Measurements from ENCODE around the gene FBXO42.
"Not testable (repeated sequence)": the region's sequence is repeated elsewhere in the genome, so short reads cannot be mapped to it uniquely, and the experiment has no call there.

The FBXO42 gene

GRCh38 chr1:16243936-16244649, 108.2 kb downstream of the FBXO42 start:
- DNase-seq (ENCODE audit: low read depth in 3 of 3) = peak; percentile 46 to 53 (median 51)

GRCh38 chr1:16243215-16243610, 109.1 kb downstream of the FBXO42 start:
- no peak for DNase-seq (ENCODE audit: low read depth in 3 of 3)

GRCh38 chr1:16242556-16243214, 109.6 kb downstream of the FBXO42 start:
- DNase-seq (ENCODE audit: low read depth in 3 of 3) = no peak

- no peak for DNase-seq (ENCODE audit: low read depth in 3 of 3)
Observed at GRCh38 chr1:16241221-16241708, 111.0 kb downstream of the FBXO42 start.

- DNase-seq (ENCODE audit: low read depth in 3 of 3) = no peak
Observed at GRCh38 chr1:16239972-16240491, 112.2 kb downstream of the FBXO42 start.

- DNase-seq (ENCODE audit: low read depth in 3 of 3) = no peak
Observed at GRCh38 chr1:16237343-16237830, 114.9 kb downstream of the FBXO42 start.

- peak; percentile 91 to 97 (median 96) for DNase-seq (ENCODE audit: low read depth in 3 of 3)
Observed at GRCh38 chr1:16236511-16237342, 115.6 kb downstream of the FBXO42 start, which contains the start of gene CPLANE2. CPLANE2 (minus strand) TSS chr1:16237183; CDS start chr1:16236742, 441 bp downstream.

GRCh38 chr1:16235944-16236510, 116.3 kb downstream of the FBXO42 start:
- peak in 1 of 3 donors; percentile 34 for DNase-seq (ENCODE audit: low read depth in 3 of 3)

- DNase-seq (ENCODE audit: low read depth in 3 of 3) = no peak
Observed at GRCh38 chr1:16235347-16235746, 116.9 kb downstream of the FBXO42 start.

GRCh38 chr1:16233431-16233830, 118.8 kb downstream of the FBXO42 start:
- DNase-seq (ENCODE audit: low read depth in 3 of 3) = no peak

- no peak for DNase-seq (ENCODE audit: low read depth in 3 of 3)
Observed at GRCh38 chr1:16232316-16232710, 120.0 kb downstream of the FBXO42 start.

- DNase-seq (ENCODE audit: low read depth in 3 of 3) = no peak
Observed at GRCh38 chr1:16231331-16232315, 120.7 kb downstream of the FBXO42 start.

GRCh38 chr1:16230744-16231143, 121.5 kb downstream of the FBXO42 start:
- DNase-seq (ENCODE audit: low read depth in 3 of 3) = no peak

GRCh38 chr1:16229976-16230740, 122.1 kb downstream of the FBXO42 start:
- DNase-seq (ENCODE audit: low read depth in 3 of 3) = no peak

- no peak for DNase-seq (ENCODE audit: low read depth in 3 of 3)
Observed at GRCh38 chr1:16226490-16227179, 125.6 kb downstream of the FBXO42 start.

- DNase-seq (ENCODE audit: low read depth in 3 of 3) = no peak
Observed at GRCh38 chr1:16226129-16226489, 126.2 kb downstream of the FBXO42 start.

- no peak for DNase-seq (ENCODE audit: low read depth in 3 of 3)
Observed at GRCh38 chr1:16224472-16224871, 127.8 kb downstream of the FBXO42 start.

- DNase-seq (ENCODE audit: low read depth in 3 of 3) = not testable (repeated sequence)
Observed at GRCh38 chr1:16222716-16223115, 129.6 kb downstream of the FBXO42 start.

GRCh38 chr1:16221499-16221898, 130.8 kb downstream of the FBXO42 start:
- DNase-seq (ENCODE audit: low read depth in 3 of 3) = no peak

Measured in stimulated activated CD4-positive, alpha-beta T cell treated with anti-CD3 and anti-CD28 coated beads, TNF-alpha, amount 100 ng/mL, for 48 hours (primary cell).